Measurements from ENCODE around the gene NCDN. TPM values are rescaled to one million over a fixed set of nuclear protein-coding genes. Genes with fewer than 3 reads are reported as not detected.
A peak's percentile ranks its signal among the peaks of the same experiment; 100 is the strongest.
"Not testable (repeated sequence)": the region's sequence is repeated elsewhere in the genome, so short reads cannot be mapped to it uniquely, and the experiment has no call there.

NCDN gene
- total and polyA plus RNA-seq, 2 experiments from 2014 or later: 29.6 to 39.7 TPM

DNA sequence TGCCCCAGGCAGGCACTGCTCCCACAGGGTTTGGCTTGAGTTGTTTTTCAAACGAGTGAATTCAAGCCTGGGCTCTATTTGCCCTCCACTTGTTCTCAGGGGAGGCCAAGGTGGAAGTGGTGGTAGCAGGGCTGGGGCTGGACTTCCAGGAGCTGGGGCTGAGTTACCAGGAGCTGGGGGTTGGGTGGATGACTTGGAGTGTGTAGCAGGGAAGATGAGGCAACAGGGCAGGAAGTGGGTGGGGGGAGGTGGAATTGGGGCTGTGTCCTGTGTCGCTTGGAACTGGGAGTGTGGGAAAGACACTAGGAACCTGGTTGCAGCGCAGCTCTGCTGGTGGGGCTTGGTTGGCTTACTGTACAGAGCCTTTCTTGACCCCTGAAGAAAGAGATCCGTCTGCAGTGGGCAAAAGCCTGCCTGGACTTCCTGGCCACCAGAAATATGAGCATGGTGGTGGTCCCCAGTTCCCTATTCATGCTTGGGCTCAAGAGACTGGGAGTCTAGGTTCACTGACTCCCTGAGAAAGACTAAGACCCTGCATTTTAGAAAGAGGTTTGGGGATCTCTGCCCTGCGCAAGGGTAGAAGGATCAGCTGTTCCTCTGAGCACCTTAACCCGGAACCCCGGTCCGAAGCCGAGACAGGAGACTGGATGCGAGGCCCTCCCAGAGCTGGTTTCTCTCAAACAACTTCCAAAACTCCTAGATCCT is 18.6 kb downstream of the NCDN start:
- Histone ChIP-seq H3K9ac (no peak overlapping the region), H3F3A (ENCODE audit: insufficient read depth) (no peaks in the 10 kb centered on the region), H3K36me3 (ENCODE audit: low read depth) (no peaks in the 10 kb centered on the region), H3K9me2 (ENCODE audit: insufficient read depth) (no peaks in the 10 kb centered on the region), H3K79me2 (ENCODE audit: insufficient read depth) (no peaks in the 10 kb centered on the region), H3K4me2 (ENCODE audit: unreplicated experiment) (no peak overlapping the region), H3K4me1 (ENCODE audit: insufficient read depth) (no peaks in the 10 kb centered on the region), H4K20me1 (ENCODE audit: insufficient read depth) (no peaks in the 10 kb centered on the region), H3K9me3 (ENCODE audit: low read depth) (no peaks in the 10 kb centered on the region), H3K27ac (no peak overlapping the region), H3K27me3 (replicated peaks; ENCODE audit: insufficient read depth) (no peaks in the 10 kb centered on the region), H2AFZ (no peak overlapping the region), H3K4me3 (no peak overlapping the region)
- in situ Hi-C loops (cut with MboI): no loop called here
- TF ChIP-seq EZH2phosphoT487 (IDR thresholded peaks at IDR 0.05; ENCODE audit: insufficient read depth, low read depth) (no peak), EZH2 (IDR thresholded peaks at IDR 0.05; ENCODE audit: insufficient read depth, poor library complexity, severe bottlenecking) (no peak)
- 93% methylated on average over 10 of the region's 10 CpGs for WGBS, 2 experiments (ENCODE audit: low coverage in 1 of 2, low lambda C conversion rate in 2 of 2, missing lambda C conversion rate in 2 of 2)
- peak; percentile 20 for DNase-seq

DNA sequence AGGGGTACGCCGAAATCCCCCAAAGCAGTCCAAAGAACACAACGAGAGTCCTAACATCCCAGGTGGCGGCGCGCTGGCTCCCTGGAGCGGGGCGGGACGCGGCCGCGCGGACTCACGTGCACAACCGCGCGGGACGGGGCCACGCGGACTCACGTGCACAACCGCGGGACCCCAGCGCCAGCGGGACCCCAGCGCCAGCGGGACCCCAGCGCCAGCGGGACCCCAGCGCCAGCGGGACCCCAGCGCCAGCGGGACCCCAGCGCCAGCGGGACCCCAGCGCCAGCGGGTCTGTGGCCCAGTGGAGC is 19.1 kb downstream of the NCDN start:
- H3K4me2 ChIP-seq (ENCODE audit: unreplicated experiment); H3K9me2 ChIP-seq (ENCODE audit: insufficient read depth); H3K4me3 ChIP-seq; H3K36me3 ChIP-seq (ENCODE audit: low read depth); H3K79me2 ChIP-seq (ENCODE audit: insufficient read depth); in situ Hi-C loops (cut with MboI); H3F3A ChIP-seq (ENCODE audit: insufficient read depth); H3K9ac ChIP-seq; DNase-seq; H4K20me1 ChIP-seq (ENCODE audit: insufficient read depth); H3K4me1 ChIP-seq (ENCODE audit: insufficient read depth); H3K9me3 ChIP-seq (ENCODE audit: low read depth); H2AFZ ChIP-seq; H3K27ac ChIP-seq; H3K27me3 ChIP-seq (replicated peaks; ENCODE audit: insufficient read depth): not testable (repeated sequence)
- WGBS, 2 experiments (ENCODE audit: low coverage in 1 of 2, low lambda C conversion rate in 2 of 2, missing lambda C conversion rate in 2 of 2): 29 to 35% methylated on average over 29 to 34 of the region's 37 CpGs

DNA sequence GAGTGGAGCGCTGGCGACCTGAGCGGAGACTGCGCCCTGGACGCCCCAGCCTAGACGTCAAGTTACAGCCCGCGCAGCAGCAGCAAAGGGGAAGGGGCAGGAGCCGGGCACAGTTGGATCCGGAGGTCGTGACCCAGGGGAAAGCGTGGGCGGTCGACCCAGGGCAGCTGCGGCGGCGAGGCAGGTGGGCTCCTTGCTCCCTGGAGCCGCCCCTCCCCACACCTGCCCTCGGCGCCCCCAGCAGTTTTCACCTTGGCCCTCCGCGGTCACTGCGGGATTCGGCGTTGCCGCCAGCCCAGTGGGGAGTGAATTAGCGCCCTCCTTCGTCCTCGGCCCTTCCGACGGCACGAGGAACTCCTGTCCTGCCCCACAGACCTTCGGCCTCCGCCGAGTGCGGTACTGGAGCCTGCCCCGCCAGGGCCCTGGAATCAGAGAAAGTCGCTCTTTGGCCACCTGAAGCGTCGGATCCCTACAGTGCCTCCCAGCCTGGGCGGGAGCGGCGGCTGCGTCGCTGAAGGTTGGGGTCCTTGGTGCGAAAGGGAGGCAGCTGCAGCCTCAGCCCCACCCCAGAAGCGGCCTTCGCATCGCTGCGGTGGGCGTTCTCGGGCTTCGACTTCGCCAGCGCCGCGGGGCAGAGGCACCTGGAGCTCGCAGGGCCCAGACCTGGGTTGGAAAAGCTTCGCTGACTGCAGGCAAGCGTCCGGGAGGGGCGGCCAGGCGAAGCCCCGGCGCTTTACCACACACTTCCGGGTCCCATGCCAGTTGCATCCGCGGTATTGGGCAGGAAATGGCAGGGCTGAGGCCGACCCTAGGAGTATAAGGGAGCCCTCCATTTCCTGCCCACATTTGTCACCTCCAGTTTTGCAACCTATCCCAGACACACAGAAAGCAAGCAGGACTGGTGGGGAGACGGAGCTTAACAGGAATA is 19.7 kb downstream of the NCDN start:
- Histone ChIP-seq H3K9me3 (ENCODE audit: low read depth) (no peaks in the 10 kb centered on the region), H3K4me3 (peak overlapping the region; percentile 41), H3K9me2 (ENCODE audit: insufficient read depth) (no peaks in the 10 kb centered on the region), H3K4me1 (ENCODE audit: insufficient read depth) (no peaks in the 10 kb centered on the region), H3F3A (ENCODE audit: insufficient read depth) (no peaks in the 10 kb centered on the region), H3K36me3 (ENCODE audit: low read depth) (no peaks in the 10 kb centered on the region), H2AFZ (peak overlapping the region; percentile 89), H3K4me2 (ENCODE audit: unreplicated experiment) (peak overlapping the region; percentile 15), H3K79me2 (ENCODE audit: insufficient read depth) (no peaks in the 10 kb centered on the region), H4K20me1 (ENCODE audit: insufficient read depth) (no peaks in the 10 kb centered on the region), H3K9ac (peak overlapping the region; percentile 49), H3K27me3 (replicated peaks; ENCODE audit: insufficient read depth) (no peaks in the 10 kb centered on the region), H3K27ac (no peak overlapping the region)
- peak; percentile 44 for DNase-seq
- in situ Hi-C loops (cut with MboI): no loop called here
- WGBS, 2 experiments (ENCODE audit: low coverage in 1 of 2, low lambda C conversion rate in 2 of 2, missing lambda C conversion rate in 2 of 2): 19 to 28% methylated on average over 46 to 60 of the region's 70 CpGs
- TF ChIP-seq EZH2phosphoT487 (IDR thresholded peaks at IDR 0.05; ENCODE audit: insufficient read depth, low read depth) (no peak), EZH2 (IDR thresholded peaks at IDR 0.05; ENCODE audit: insufficient read depth, poor library complexity, severe bottlenecking) (no peak)

DNA sequence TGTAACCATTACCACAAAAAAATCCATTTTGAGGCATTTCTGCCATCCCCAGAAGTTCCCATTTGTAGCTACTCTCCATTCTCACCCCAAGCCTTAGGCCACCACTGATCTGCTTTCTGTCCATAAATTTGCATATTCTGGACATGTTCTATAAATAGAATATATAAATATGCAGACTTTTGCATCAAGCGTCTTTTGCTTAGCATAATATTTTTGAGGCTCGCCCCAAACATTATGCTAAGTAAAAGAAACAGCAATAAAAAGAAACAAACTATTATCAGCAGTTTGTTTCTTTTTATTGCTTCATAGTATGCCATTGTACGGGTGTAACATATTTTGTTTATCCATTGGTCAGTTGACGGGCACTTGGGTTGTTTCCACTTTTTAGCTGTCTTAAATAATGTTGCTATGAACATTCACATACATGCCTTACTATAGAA is 23.4 kb downstream of the NCDN start:
- H3K4me2 ChIP-seq (ENCODE audit: unreplicated experiment): no peak overlapping the region
- H3K79me2 ChIP-seq (ENCODE audit: insufficient read depth): no peaks in the 10 kb centered on the region
- DNase-seq: no peak
- H3K27me3 ChIP-seq (replicated peaks; ENCODE audit: insufficient read depth): no peaks in the 10 kb centered on the region
- H3K27ac ChIP-seq: no peak overlapping the region
- H3K4me3 ChIP-seq: no peak overlapping the region
- H4K20me1 ChIP-seq (ENCODE audit: insufficient read depth): no peaks in the 10 kb centered on the region
- H3K9ac ChIP-seq: no peak overlapping the region
- H3K9me2 ChIP-seq (ENCODE audit: insufficient read depth): no peaks in the 10 kb centered on the region
- TF ChIP-seq EZH2 (IDR thresholded peaks at IDR 0.05; ENCODE audit: insufficient read depth, poor library complexity, severe bottlenecking): no peak
- TF ChIP-seq EZH2phosphoT487 (IDR thresholded peaks at IDR 0.05; ENCODE audit: insufficient read depth, low read depth): no peak
- no peaks in the 10 kb centered on the region for H3F3A ChIP-seq (ENCODE audit: insufficient read depth)
- no peaks in the 10 kb centered on the region for H3K36me3 ChIP-seq (ENCODE audit: low read depth)
- H3K9me3 ChIP-seq (ENCODE audit: low read depth): no peaks in the 10 kb centered on the region
- no peaks in the 10 kb centered on the region for H3K4me1 ChIP-seq (ENCODE audit: insufficient read depth)
- no peak overlapping the region for H2AFZ ChIP-seq
- in situ Hi-C loops (cut with MboI): no loop called here
- WGBS, 2 experiments (ENCODE audit: low coverage in 1 of 2, low lambda C conversion rate in 2 of 2, missing lambda C conversion rate in 2 of 2): 69 to 71% methylated on average over 4 of the region's 4 CpGs

DNA sequence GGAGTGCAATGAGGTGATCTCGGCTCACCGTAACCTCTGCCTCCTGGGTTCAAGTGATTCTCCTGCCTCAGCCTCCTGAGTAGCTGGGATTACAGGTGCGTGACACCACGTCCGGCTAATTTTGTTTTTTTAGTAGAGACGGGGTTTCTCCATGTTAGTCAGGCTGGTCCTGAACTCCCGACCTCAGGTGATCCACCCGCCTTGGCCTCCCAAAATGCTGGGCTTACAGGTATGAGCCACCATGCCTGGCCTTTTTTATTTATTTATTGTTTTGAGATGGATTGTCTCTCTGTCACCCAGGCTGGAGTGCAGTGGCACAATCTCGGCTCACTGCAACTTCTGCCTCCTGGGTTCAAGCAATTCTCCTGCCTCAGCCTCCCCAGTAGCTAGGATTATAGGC is 24.0 kb downstream of the NCDN start:
- H3K9ac ChIP-seq; H3K27ac ChIP-seq; in situ Hi-C loops (cut with MboI); H3K27me3 ChIP-seq (replicated peaks; ENCODE audit: insufficient read depth); H4K20me1 ChIP-seq (ENCODE audit: insufficient read depth); H3K9me3 ChIP-seq (ENCODE audit: low read depth); H2AFZ ChIP-seq; H3K79me2 ChIP-seq (ENCODE audit: insufficient read depth); H3K4me3 ChIP-seq; H3K9me2 ChIP-seq (ENCODE audit: insufficient read depth); H3K4me2 ChIP-seq (ENCODE audit: unreplicated experiment); H3F3A ChIP-seq (ENCODE audit: insufficient read depth); H3K4me1 ChIP-seq (ENCODE audit: insufficient read depth); DNase-seq; H3K36me3 ChIP-seq (ENCODE audit: low read depth): not testable (repeated sequence)
- 96 to 97% methylated on average over 9 of the region's 9 CpGs for WGBS, 2 experiments (ENCODE audit: low coverage in 1 of 2, low lambda C conversion rate in 2 of 2, missing lambda C conversion rate in 2 of 2)
